ACC112 (cell line): ENCODE results near the gene NAV3.

ENCODE experiments used
- H2AFZ ChIP-seq: fragments of 200-600 bp; sonication (generic); one replicate; pipeline ENCODE4 v1.6.0; 2017; ENCODE audit warnings: antibody characterized with exemption, low read length; ENCODE audit not compliant: unreplicated experiment
- H3K27ac ChIP-seq: fragments of 200-600 bp; sonication (generic); 2 replicates; pipeline ENCODE4 v1.5.1; 2014; ENCODE audit warnings: low read depth, mild to moderate bottlenecking, antibody characterized with exemption, low read length, moderate library complexity
- H3K27me3 ChIP-seq: fragments of 200-600 bp; sonication (generic); 2 replicates; pipeline ENCODE4 v1.6.1; 2014; ENCODE audit warnings: mild to moderate bottlenecking, antibody characterized with exemption, low read length, moderate library complexity, mixed read lengths; ENCODE audit not compliant: insufficient read depth
- H3K36me3 ChIP-seq: fragments of 200-600 bp; sonication (generic); 2 replicates; pipeline ENCODE4 v1.6.1; 2016; ENCODE audit warnings: mild to moderate bottlenecking, antibody characterized with exemption, low read length, moderate library complexity, mixed read lengths; ENCODE audit not compliant: insufficient read depth
- H3K4me1 ChIP-seq: fragments of 200-600 bp; sonication (generic); one replicate; pipeline ENCODE4 v1.6.1; 2016; ENCODE audit warnings: low read length, mixed read lengths; ENCODE audit not compliant: insufficient read depth, unreplicated experiment, control insufficient read depth
- H3K4me3 ChIP-seq: fragments of 200-600 bp; sonication (generic); 2 replicates; pipeline ENCODE4 v1.5.1; 2014; ENCODE audit warnings: mild to moderate bottlenecking, low read depth, low read length
- H3K79me2 ChIP-seq: fragments of 200-600 bp; sonication (generic); one replicate; pipeline ENCODE4 v1.6.0; 2016; ENCODE audit warnings: low read length; ENCODE audit not compliant: control insufficient read depth, unreplicated experiment, insufficient read depth

The NAV3 gene, protein sequence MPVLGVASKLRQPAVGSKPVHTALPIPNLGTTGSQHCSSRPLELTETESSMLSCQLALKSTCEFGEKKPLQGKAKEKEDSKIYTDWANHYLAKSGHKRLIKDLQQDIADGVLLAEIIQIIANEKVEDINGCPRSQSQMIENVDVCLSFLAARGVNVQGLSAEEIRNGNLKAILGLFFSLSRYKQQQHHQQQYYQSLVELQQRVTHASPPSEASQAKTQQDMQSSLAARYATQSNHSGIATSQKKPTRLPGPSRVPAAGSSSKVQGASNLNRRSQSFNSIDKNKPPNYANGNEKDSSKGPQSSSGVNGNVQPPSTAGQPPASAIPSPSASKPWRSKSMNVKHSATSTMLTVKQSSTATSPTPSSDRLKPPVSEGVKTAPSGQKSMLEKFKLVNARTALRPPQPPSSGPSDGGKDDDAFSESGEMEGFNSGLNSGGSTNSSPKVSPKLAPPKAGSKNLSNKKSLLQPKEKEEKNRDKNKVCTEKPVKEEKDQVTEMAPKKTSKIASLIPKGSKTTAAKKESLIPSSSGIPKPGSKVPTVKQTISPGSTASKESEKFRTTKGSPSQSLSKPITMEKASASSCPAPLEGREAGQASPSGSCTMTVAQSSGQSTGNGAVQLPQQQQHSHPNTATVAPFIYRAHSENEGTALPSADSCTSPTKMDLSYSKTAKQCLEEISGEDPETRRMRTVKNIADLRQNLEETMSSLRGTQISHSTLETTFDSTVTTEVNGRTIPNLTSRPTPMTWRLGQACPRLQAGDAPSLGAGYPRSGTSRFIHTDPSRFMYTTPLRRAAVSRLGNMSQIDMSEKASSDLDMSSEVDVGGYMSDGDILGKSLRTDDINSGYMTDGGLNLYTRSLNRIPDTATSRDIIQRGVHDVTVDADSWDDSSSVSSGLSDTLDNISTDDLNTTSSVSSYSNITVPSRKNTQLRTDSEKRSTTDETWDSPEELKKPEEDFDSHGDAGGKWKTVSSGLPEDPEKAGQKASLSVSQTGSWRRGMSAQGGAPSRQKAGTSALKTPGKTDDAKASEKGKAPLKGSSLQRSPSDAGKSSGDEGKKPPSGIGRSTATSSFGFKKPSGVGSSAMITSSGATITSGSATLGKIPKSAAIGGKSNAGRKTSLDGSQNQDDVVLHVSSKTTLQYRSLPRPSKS (N-terminal part only)

GRCh38 chr12:77830583-77831351, at the start of gene NAV3:
Gene NAV3, plus strand, starts transcription at chr12:77830894. Its CDS starts 568 bp downstream, at chr12:77831462.
- Histone ChIP-seq H3K36me3 (no peaks in the 10 kb centered on the region), H3K4me1 (peaks cover 25% of the 10 kb centered on the region), H3K4me3 (0 out of 2 replicates have a peak within 1 kb of the TSS, but pooled peaks have one; percentile 1)

DNA sequence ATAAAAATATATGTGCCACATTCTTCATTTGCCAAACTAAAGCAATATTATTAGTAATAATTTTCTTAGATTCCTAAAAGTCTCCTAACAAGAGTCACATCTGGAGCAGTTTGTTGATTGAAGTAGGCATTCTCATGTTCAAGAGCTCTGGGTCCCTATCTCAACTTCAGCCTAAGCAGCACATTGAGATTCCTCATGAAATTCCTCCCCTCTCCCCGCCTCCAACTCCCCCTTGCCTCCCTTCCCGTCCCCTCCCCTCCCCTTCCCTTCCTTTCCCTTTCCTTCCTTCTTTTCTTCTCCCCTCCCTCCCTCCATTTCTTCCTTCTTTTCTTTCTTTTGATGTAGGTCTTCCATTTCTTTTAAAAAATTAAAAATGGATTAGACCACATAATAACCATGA, 48.7 kb upstream of the NAV3 start:
- Histone ChIP-seq H3K36me3 (no peaks in the 10 kb centered on the region), H3K4me3 (no peak overlapping the region), H3K27me3 (no peaks in the 10 kb centered on the region), H3K4me1 (no peaks in the 10 kb centered on the region), H2AFZ (no peak overlapping the region), H3K27ac (no peak overlapping the region), H3K79me2 (no peaks in the 10 kb centered on the region)

More at GRCh38 chr12:77830583-77831351, at the start of gene NAV3:
- H3K27me3 ChIP-seq, result no peaks in the 10 kb centered on the region
- no peaks in the 10 kb centered on the region for H3K79me2 ChIP-seq
- peak within 1 kb of the TSS; percentile 4; the same call in 1 of the 2 replicates for H3K27ac ChIP-seq
- peak within 1 kb of the TSS; percentile 74 for H2AFZ ChIP-seq

- H3K4me1 ChIP-seq, result no peaks in the 10 kb centered on the region
- no peaks in the 10 kb centered on the region for H3K79me2 ChIP-seq
- H2AFZ ChIP-seq, result no peak overlapping the region
- H3K27ac ChIP-seq, result no peak overlapping the region
- H3K27me3 ChIP-seq, result no peaks in the 10 kb centered on the region
- H3K36me3 ChIP-seq, result no peaks in the 10 kb centered on the region
- no peak overlapping the region for H3K4me3 ChIP-seq
These were observed 47.9 kb upstream of the NAV3 start for GRCh38 chr12:77782766-77783165.

- H3K79me2 ChIP-seq, result no peaks in the 10 kb centered on the region
- H3K27me3 ChIP-seq, result no peaks in the 10 kb centered on the region
- no peak overlapping the region for H2AFZ ChIP-seq
- no peak overlapping the region for H3K27ac ChIP-seq
- no peaks in the 10 kb centered on the region for H3K36me3 ChIP-seq
- H3K4me1 ChIP-seq, result no peaks in the 10 kb centered on the region
- no peak overlapping the region for H3K4me3 ChIP-seq
These were observed 45.5 kb upstream of the NAV3 start for GRCh38 chr12:77785211-77785610.

DNA sequence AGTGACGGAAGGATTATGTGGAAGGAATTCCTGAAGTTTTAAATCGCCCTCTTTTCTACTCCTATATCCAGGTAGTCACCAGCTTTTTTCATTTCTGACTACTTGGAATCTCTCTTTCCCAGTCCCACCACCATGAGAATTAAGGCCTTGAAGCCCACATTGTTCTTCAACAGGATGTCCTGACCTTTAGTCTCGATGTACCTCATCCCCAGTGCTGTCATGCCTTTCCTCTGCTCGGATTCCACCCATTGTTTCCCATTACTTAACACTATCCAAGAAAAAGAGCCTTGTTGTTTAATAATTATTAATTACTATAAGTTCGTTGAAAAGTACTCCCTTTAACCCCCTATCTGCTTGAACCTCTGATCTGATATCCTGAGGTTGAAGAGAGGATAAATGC, 44.0 kb upstream of the NAV3 start:
- no peak overlapping the region for H3K4me3 ChIP-seq
- no peaks in the 10 kb centered on the region for H3K4me1 ChIP-seq
- no peaks in the 10 kb centered on the region for H3K27me3 ChIP-seq
- no peak overlapping the region for H2AFZ ChIP-seq
- H3K27ac ChIP-seq, result no peak overlapping the region
- H3K79me2 ChIP-seq, result no peaks in the 10 kb centered on the region
- H3K36me3 ChIP-seq, result no peaks in the 10 kb centered on the region

DNA sequence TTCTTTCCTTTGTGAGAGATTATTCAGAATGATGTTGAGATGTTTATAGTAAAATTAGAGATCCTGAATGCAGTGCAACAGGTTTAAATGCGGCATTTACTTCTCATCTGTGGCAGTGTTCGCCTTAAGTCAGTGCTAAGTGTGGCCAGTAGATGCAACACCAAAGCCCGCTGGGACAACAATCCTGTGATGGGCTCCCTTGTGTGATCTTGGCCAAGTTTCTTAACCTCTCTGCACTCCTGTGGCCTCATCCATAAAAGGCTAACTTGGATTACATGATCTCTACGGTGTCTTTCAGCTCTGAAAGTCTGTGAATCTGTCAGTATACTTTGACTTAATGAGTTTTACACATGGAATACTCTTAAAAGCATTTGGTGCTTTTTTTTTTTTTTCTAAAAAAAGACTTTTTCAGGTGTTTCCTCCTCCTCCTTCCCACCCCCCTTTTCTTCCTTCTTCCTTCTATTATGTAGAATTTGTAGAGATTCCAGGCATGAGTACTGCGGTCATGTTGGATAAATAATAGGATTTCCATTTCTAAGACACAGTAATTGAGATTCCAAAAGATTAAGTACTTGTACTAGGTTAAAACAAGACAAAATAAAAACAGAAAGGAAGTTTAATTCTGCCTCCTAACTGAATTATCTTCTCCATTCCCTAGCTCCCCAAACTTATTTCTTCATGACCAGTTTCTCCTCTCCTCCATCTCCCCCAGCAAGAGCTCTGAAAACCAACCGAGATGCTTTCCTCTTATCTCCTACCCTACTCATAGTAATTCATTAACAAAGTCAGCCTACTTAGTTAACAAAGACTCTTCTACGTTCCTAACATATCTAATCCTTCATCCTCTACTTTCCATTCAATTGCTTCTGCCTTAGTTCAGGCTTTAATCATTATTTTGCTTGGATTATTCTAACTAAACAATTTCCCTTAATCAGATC, 42.2 kb upstream of the NAV3 start:
- Histone ChIP-seq H3K79me2 (no peaks in the 10 kb centered on the region), H3K4me1 (no peaks in the 10 kb centered on the region), H3K36me3 (no peaks in the 10 kb centered on the region), H3K4me3 (no peak overlapping the region), H2AFZ (no peak overlapping the region), H3K27ac (no peak overlapping the region), H3K27me3 (no peaks in the 10 kb centered on the region)

- Histone ChIP-seq H3K4me3 (no peak overlapping the region), H3K27ac (peak overlapping the region; percentile 14; the same call in 1 of the 2 replicates), H3K4me1 (peaks cover 20% of the 10 kb centered on the region), H3K27me3 (no peaks in the 10 kb centered on the region), H3K79me2 (no peaks in the 10 kb centered on the region), H3K36me3 (no peaks in the 10 kb centered on the region), H2AFZ (no peak overlapping the region)
These were observed 35.0 kb upstream of the NAV3 start for GRCh38 chr12:77795699-77796098.

DNA sequence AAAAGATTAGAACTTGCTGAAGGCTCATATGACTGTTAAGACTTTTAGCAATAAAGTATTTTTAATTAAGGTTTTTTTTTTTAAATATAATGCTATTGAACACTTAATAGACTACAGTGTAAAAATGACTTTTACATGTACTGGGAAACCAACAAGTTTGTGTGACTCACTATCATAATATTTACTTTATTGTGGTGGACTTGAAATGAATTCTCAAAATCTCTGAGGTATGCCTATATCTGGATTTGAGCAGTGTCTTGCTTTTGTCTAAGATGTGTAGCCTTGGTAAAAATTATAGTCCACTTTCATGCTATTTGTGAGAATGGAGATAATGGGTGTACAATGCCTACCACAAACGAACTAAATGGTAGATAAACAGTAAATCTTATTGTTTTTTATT, 33.9 kb upstream of the NAV3 start:
- peak overlapping the region; percentile 35; the same call in 1 of the 2 replicates for H3K4me3 ChIP-seq
- no peaks in the 10 kb centered on the region for H3K27me3 ChIP-seq
- peak overlapping the region; percentile 47; the same call in 1 of the 2 replicates for H3K27ac ChIP-seq
- H3K36me3 ChIP-seq, result no peaks in the 10 kb centered on the region
- no peaks in the 10 kb centered on the region for H3K79me2 ChIP-seq
- no peak overlapping the region for H2AFZ ChIP-seq
- H3K4me1 ChIP-seq, result peaks cover 20% of the 10 kb centered on the region

GRCh38 chr12:77800501-77800900, 30.2 kb upstream of the NAV3 start:
- Histone ChIP-seq H3K4me3 (no peak overlapping the region), H3K79me2 (no peaks in the 10 kb centered on the region), H3K4me1 (peaks cover 20% of the 10 kb centered on the region), H3K27me3 (no peaks in the 10 kb centered on the region), H2AFZ (no peak overlapping the region), H3K27ac (no peak overlapping the region), H3K36me3 (no peaks in the 10 kb centered on the region)
